Activated naive CD8-positive, alpha-beta T cell treated with anti-CD3 and anti-CD28 coated beads, Interleukin-2, amount 50 U/mL, for 16 hours (primary cell): Measurements from ENCODE around the gene RAMAC.
"Not testable (repeated sequence)": the region's sequence is repeated elsewhere in the genome, so short reads cannot be mapped to it uniquely, and the experiment has no call there.

Source experiments
- DNase-seq: peaks from one replicate; pipeline ENCODE4 v3.0.0-alpha.2; 2020; ENCODE audit warnings: low read depth, low spot score

RAMAC gene

GRCh38 chr15:82968066-82968465 is 17.9 kb upstream of the RAMAC start:
- DNase-seq = no peak

GRCh38 chr15:82969353-82969752 is 16.7 kb upstream of the RAMAC start:
- no peak for DNase-seq

- no peak for DNase-seq
Measured at GRCh38 chr15:82970078-82970686, 15.8 kb upstream of the RAMAC start.

- no peak for DNase-seq
Measured at GRCh38 chr15:82970696-82971095, 15.3 kb upstream of the RAMAC start.

GRCh38 chr15:82971218-82971984 is 14.6 kb upstream of the RAMAC start:
- DNase-seq = no peak

GRCh38 chr15:82972990-82973389 is 13.0 kb upstream of the RAMAC start:
- no peak for DNase-seq

- no peak for DNase-seq
Measured at GRCh38 chr15:82977076-82977475, 8.9 kb upstream of the RAMAC start.

GRCh38 chr15:82978438-82978837 is 7.6 kb upstream of the RAMAC start:
- DNase-seq = no peak

- DNase-seq = no peak
Measured at GRCh38 chr15:82979726-82980125, 6.3 kb upstream of the RAMAC start.

- DNase-seq = no peak
Measured at GRCh38 chr15:82980981-82981380, 5.0 kb upstream of the RAMAC start.

GRCh38 chr15:82986442-82986780 is 401 bp downstream of the RAMAC start:
- DNase-seq = no peak

GRCh38 chr15:82992436-82992998 is 6.5 kb downstream of the RAMAC start:
- no peak for DNase-seq

- DNase-seq = no peak
Measured at GRCh38 chr15:82993144-82993543, 7.1 kb downstream of the RAMAC start.

- DNase-seq = no peak
Measured at GRCh38 chr15:82995076-82995475, 9.1 kb downstream of the RAMAC start.

- no peak for DNase-seq
Measured at GRCh38 chr15:82995938-82996337, 9.9 kb downstream of the RAMAC start.

GRCh38 chr15:82999426-82999825 is 13.4 kb downstream of the RAMAC start:
- no peak for DNase-seq

GRCh38 chr15:82999905-83000671 is 14.1 kb downstream of the RAMAC start:
- DNase-seq = no peak

GRCh38 chr15:83000672-83001031 is 14.6 kb downstream of the RAMAC start:
- not testable (repeated sequence) for DNase-seq

GRCh38 chr15:83010709-83011270 is 24.8 kb downstream of the RAMAC start:
- DNase-seq = peak; percentile 51

- DNase-seq = peak; percentile 50
Measured at GRCh38 chr15:83011271-83012075, 25.5 kb downstream of the RAMAC start, which contains the start of gene C15orf40. TSS of gene C15orf40 (minus strand) at chr15:83011639. CDS start at chr15:83011607, 32 bp downstream.

- no peak for DNase-seq
Measured at GRCh38 chr15:83012076-83012426, 26.0 kb downstream of the RAMAC start.
